Measurements from ENCODE around the gene OR2A5.

GRCh38 chr7:144011458-144012230 lies 37.1 kb upstream of the OR2A5 start:
- TF ChIP-seq CTCF (IDR thresholded peaks at IDR 0.05; ENCODE audit: poor library complexity, severe bottlenecking): no peak
- TF ChIP-seq POLR2AphosphoS5 (IDR thresholded peaks at IDR 0.05): no peak
- no peak for TF ChIP-seq EZH2 (IDR thresholded peaks at IDR 0.05; ENCODE audit: borderline replicate concordance, insufficient read depth, low read length, poor library complexity, severe bottlenecking)
- TF ChIP-seq REST (IDR thresholded peaks at IDR 0.05; ENCODE audit: borderline replicate concordance): no peak
- no peak for TF ChIP-seq TAF1 (IDR thresholded peaks at IDR 0.05; ENCODE audit: low read depth)
- TF ChIP-seq SMC3 (conservative IDR thresholded peaks at IDR 0.05; ENCODE audit: poor library complexity): no peak
- no peak for TF ChIP-seq EP300 (conservative IDR thresholded peaks at IDR 0.05; ENCODE audit: poor library complexity, severe bottlenecking)
